Activated CD4-positive, alpha-beta T cell treated with anti-CD3 and anti-CD28 coated beads for 24 hours (primary cell): ENCODE results near the gene FXYD1.
A peak's percentile ranks its signal among the peaks of the same experiment; 100 is the strongest.
"Not testable (repeated sequence)": the region's sequence is repeated elsewhere in the genome, so short reads cannot be mapped to it uniquely, and the experiment has no call there.

Source experiments
- DNase-seq, 2 donors: peaks; one replicate each; pipeline ENCODE4 v3.0.0-alpha.2; 2020; ENCODE audit warnings: low read depth in 2 of 2

Gene FXYD1

DNA sequence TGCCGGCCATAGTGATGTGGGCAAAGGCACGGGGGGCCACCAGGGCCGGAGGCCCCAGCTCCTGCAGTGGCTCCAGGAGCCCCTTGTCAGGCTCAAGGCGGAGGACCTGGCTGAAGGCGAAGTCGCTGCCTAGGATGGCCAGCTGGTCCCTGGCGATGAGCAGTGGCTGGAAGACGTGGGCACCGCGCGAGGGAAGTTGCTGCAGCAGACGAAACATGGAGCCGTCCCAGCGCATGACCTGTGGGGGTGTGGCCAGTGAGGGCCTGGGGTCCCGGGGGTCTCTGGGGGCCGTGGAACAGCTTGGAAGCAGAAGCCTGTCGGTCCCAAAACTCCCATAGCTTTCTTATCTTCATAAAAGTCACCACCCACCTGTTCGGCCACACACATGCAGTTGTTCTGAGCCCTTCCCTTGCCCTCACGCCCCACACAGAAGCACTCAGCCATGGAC is 13.3 kb upstream of the FXYD1 start:
- DNase-seq, result no peak

DNA sequence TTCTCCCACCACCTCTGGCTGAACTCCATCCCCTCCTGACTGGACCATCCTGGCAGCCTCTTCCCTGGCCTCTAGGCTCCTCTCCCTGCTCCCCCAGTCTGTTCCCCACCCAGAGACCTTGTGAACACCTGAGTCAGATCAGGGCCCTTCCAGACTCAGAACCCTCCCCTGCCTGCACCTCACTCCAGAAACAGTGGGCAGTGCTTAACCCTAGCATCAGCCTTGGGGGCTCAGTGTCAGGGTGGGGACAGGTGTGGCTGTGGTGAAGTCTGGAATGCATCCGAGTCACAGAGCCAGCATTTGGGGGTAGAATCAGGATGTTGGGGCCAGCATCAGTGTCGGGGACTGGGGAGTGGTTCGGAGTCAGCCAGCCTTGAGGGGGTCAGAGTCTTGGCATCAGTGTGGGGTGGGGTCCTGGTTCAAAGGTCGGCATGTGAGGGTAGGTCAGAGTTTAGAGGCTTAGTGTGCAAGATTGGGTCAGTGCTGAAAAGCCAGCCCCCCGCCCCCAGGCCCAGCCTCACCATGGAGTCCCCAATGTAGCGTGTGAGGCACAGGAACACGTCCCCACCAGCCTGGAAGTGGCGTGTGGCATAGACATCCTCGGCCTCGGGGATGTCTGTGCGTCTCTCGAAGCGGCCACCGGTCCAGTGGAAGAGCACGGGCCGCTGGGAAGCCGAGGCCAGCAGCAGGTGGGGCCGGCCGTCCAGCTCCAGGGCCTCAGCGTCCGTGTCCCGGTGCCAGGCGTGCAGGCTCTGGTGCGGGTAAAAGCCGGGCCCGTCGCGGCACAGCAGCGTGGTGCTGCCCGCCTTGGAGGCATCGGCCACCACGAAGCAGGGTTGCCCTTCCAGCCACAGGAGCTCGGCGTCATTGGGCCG is 12.6 kb upstream of the FXYD1 start:
- no peak for DNase-seq

DNA sequence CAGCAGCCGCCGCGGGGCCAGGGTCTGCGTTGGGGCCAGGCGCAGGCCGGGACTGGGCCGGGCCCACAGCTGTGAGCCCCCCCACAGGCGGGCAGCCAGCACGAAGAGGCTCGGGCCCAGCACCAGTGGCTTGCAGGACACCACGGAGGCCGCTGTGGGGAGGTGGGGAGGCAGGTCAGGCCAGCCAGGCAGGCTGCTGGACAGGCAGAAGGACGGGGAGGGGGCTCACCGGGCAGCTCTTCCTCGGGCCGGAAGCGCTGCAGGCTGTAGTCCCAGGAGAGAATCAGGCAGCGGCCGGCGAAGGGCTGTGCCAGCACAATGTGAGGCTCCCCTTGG is 12.0 kb upstream of the FXYD1 start:
- no peak for DNase-seq

DNA sequence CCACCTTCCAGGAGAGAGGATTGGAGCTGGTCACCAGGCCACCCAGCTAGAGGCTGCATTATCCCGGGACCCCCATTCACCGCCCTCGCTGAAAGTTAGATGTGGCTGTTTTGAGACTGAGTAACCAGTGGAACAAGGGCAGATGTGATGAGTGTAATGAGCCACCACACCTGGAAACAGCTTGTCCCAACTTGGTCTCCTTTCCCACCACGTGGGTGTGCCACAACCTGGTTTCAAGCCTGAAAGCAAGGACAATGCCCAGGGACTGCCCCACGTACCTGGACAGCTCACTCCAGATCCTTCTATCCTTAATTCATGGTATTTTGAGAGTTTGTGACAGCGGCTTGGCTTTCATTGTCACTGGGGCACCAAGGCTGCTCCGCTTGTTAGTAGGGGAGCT is 10.8 kb upstream of the FXYD1 start:
- no peak for DNase-seq

DNA sequence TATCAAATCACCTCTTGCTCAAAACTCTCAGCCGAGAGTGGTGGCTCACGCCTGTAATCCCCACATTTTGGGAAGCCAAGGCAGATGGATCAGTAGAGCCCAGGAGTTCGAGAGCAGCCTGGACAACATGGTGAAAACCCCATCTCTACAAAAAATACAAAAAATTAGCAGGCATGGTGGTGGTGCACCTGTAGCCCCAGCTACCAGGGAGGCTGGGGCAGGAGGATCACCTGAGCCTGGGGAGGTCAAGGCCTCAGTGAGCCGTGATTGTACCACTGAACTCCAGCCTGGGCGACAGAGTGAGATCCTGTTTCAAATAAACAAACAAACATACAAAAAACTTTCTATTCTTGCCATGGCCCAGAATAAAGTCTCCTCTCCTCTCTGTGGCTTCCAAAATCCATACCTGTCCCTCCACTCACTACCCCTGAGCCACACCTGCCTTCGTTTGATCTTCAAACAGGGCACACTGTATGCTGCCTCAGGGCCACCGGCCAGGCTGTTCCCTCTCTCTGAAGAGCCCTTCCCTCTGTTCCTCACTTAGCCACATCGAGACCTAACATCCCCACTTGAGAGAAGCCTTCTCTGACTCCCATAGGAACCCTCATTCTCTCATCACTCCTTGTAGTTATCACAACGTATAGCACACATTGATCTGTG is 10.1 kb upstream of the FXYD1 start:
- DNase-seq, result no peak

DNA sequence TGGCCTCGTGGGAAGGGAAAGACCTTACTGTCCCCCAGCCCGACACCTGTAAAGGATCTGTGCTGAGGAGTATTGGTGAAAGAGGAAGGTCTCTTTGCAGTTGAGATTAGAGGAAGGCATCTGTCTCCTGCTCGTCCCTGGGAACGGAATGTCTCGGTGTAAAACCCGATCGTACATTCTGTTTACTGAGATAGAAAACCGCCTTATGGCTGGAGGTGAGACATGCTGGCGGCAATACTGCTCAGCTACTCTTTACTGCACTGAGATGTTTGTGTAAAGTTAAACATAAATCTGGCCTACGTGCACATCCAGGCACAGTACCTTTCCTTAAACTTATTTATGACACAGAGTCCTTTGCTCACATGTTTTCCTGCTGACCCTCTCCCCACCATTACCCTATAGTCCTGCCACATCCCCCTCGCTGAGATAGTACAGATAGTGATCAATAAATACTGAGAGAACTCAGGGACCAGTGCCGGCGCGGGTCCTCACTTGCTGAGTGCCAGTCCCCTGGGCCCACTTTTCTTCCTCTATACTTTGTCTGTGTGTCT is 8.8 kb upstream of the FXYD1 start:
- not testable (repeated sequence) for DNase-seq

DNA sequence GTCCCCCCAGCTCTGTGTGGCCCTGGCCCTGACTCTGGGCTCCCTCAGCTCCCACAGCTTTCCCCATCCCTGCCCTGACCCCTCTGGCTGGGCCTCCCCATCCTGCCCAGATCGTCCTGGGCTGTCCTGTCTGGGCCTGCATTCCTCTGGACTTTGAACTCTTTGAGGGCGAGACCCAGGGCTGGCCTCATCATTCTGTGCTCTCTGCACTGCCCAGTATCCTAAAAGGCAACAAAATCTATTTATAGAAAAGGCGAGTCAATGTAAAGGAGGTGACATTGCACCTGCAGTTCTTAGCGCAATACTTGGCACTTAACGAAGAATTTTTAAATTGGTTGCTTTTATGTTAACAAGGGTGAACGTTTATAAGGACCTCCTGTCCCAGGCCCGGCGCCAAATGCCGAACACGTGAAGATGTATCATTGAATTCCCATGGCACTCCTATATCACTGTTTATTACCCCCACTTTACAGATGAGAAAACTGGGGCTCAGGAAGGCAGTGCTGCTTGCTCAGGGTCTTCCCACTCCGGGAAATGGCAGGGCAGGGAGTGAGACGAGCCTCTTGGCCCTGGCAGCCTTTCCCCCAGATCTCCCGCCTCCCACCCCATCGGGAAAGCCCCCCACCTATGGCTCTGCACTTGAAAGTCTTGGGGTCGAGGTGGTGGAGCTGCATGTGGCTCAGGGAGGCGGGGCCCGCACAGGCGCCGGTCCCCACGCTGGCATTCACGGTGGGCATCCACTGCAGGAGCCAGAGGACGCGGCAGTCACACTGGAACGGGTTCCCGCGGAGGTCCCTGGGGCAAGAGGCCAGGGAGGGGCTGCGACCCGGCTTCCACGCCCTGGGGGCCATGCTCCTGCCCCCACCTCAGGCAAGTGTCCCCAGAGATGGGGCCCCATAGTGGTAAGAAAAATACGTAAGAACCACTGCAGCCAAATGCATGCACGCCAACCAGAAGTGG is 7.6 kb upstream of the FXYD1 start:
- no peak for DNase-seq

DNA sequence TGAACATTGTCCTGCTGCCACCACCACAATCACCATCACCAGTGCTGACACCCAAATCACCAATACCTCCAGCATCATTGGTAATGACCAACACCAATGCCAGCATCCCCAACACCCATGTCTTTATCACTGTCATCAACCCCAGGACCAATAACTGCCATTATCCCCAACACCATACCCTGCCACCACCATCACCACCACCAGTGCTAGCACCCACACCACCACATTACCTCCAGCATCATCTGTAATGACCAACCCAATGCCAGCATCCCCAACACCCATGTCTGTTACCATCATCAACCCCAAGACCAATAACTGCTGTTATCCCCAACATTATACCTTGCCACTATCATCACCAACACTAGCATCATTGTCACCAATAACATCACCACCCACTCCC is 6.4 kb upstream of the FXYD1 start:
- no peak for DNase-seq

DNA sequence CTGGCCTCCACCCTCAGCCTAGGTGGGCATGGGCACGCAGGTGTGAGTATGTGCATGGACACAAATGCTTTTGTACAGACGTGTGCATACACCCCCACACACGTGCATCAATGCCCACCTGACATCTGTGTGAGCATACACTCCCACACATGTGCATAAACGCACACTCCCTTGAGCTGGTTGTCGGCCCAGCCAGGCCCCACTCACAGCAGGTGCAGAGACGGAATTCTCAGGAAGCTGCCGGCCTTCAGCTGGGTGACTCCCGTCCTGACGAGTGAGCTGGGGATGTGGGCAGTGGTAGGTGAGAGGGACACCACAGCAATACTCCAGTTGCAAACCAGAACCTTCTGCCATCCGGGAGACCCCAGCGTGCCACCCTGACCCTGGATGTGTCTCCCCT is 4.8 kb upstream of the FXYD1 start:
- DNase-seq, result no peak

DNA sequence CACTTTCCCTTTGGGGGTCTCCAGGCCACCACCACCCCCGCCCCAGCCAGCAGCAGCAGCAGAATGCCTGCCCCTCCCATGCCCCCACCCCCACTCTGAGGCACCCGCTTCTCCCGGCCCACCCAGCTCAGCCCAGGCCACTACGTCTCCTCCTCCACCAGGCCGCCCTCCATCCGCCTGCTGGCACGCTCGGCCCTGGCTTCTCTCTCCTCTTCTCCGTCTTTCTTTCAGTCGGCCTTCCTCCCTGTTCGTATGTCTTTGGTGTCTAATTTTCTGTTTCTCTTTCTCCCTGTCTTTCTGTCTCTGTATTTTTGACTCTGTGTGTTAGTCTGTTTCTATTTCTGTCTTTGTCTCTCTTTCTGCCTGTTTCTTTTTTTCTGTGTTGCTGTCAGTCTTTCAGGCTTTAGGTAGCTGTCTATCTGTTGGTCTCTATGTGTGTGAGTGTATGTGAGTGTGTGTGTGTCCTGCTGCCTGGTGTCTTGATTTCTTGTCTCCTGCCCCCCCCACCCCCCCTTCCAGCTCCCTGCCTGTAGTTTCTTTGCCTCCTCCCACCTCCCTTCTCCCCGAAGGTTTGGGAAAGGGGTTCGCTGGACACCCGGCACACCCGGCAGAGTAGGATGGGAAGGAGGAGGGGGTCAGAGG is 3.9 kb upstream of the FXYD1 start, which contains the start of gene LGI4:
TSS of gene LGI4 (minus strand) at position 459 of the 642 bp plus-strand sequence. CDS start at position 80, 379 bp downstream.
- DNase-seq, result no peak

DNA sequence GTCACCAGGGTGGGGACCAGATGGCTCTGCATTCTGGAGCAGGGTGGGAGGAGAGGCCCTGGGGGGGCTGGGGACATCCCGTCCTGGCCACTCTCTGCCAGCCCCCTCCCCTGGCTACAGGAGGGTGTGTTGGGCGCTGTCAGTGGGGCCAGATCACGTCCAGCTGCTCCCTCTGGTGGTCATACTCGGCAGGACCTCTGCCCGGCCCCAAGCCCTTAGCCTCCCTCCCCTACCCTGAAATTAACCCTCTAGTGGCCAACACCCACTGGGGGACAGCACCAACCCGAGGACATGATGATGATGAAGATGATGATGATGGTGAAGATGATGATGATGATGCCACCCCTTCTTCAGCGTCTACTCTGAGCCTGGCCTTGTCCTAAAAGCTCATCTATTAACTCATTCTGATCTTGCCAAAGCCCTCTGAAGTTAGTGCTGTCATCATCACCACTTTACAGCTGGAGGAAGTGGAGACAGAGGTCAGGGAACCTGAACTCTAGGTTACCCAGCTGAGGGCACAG is 3.2 kb upstream of the FXYD1 start:
- peak; percentile 58 to 65 for DNase-seq

DNA sequence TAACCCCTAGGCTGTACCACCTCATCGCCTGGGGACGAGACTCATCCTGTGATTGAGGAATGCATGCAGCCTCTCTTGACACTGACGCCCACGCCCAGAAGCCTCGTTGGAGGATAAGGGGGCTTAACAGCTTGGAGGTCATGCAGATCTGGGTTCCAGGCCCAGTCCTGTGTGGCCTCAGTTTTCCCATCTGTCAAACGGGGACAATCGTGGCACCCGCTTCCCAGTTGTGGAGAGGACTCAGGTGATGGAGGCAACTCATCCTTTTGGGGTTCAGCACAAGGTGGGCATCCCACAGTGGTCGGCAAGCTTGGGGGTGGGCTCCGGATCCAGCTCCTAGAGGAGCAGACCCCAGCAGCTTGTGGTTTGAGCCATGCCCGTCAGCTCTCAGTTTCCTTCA is 2.4 kb upstream of the FXYD1 start:
- DNase-seq, result no peak

DNA sequence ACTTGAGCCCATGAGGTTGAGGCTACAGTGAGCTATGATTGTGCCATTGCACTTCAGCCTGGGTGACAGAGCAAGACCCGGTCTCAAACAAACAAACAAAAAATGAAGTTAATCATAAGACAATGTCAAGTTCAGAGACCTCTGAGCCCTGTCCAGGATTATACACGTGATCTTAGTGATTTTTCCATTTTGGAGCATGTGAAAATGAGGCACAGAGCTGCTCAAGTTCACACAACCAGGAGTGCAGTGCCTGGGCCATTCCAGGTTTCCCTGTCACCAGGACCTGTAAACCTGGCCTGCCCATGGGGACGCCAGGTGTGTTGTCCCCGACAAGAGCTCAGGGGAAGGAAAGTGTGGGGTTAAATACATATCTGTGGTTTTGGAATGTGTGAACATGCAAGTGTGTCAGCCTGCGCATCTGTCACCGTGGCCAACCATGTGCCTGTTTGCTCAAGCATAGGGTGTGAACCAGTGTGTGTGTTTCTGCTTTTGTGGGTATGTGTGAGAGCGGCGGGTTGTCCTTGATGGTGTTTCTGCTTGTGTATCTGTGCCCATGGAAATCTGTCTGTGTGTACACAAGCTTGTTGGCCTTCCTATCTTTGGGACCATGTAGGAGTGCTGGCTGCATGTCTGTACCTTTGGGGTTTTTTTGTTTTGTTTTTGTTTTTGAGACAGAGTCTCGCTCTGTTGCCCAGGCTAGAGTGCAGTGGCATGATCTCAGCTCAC is 1.5 kb upstream of the FXYD1 start:
- no peak for DNase-seq

DNA sequence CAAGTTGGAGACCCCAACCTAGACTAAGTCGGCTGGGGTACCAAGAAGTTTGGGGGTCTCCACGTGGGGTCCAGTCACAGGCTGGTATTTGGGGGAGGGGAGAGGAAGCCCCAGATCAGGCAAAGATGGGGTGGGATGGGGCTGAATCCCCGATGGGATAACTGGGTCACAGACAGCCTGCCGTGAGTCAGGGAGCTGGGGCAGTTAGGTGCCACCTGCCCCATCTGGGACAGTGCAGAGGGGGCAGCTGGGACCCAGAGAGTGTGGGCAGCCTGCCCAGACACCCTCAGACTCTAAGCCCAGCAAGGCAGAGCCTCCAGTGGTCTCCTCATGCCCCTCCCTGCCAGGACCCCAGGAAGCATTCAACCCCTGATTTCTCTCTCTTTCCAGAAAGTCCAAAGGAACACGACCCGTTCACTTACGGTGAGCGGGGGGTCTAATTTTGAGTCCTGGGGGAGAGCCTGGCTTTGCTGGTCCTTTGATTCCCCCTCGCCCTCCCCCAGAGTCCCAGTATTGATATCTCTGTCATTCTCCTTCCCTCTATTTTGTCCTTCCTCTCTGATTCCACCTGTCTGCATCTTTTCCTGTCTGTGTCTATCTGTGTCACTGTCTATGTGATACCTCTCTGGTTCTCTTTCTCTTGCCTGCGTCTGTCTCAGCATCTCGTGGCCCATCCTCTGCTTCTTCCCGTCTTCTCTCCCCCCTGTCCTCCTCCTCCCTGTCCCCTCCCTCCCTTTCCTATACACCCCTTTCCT is 1.8 kb downstream of the FXYD1 start:
- no peak for DNase-seq

DNA sequence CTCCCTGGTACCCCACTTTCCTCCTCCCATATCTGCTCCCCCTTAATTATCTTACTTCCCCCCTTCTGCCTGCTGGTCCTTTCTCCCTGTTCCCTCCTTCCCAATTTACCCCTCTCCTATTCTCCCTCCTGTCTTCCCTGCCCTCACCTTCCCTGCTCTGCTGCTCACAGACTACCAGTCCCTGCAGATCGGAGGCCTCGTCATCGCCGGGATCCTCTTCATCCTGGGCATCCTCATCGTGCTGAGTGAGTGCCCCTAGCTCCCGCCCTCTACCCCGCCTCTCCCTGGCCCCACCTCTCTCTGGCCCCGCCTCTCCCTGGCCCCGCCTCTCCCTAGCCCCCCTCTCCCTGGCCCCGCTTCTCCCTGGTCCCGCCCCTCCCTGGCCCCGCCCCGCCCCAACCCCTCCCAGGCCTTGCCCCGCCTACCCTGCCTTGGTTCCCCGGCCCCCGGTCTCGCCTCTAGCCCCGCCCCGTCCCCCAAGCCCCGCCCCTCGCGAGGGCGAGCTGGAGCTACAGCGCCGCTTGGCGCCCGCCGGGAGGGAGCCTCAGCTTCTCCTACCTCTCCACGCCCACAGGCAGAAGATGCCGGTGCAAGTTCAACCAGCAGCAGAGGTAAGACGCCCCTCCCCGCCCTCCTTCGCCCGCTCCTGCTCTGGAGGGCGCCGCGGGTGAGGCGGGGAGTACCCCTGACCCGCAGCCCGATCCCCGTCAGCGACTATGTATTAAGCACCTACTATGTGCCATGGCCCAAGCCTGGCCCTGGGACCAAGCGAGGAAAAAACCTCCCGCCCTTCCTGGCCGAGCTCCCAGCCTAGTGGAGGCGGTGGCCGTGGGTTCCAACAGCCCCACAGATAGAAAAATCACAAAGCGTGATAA is 2.6 kb downstream of the FXYD1 start:
- peak; percentile 97 to 98 for DNase-seq

DNA sequence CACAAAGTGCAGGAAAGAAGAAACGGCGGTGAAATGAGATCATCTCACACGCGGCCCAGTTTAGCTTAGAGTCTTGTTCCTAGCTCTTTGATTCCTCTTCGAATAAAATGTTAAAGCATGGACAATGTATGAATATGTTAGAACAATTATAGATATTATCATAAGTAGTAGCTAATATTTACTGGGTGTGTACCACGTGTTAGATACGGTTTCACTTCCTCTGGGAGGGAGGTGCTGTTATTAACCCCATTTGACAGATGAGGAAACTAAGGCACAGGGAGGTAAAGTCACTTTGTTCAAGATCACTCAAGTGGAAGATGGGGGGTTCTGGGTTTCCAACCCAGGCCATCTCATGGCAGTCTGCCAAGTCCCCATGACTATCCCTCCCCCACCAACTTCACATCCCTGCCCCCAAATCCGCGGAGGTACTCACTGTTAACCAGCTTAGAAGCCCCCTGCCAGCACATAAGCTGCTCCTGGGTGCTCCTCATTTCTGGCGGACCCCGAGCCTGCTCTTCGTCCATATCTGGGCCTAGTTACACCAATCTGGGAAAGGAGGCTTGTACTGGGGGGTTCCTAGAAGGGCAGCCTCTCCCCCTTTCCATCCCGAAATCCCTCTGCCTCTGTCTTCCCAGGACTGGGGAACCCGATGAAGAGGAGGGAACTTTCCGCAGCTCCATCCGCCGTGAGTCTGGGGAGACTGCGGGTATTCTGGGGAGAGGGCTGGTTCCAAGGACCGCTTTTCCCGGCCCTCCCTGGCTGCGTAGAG is 3.4 kb downstream of the FXYD1 start:
- no peak for DNase-seq

DNA sequence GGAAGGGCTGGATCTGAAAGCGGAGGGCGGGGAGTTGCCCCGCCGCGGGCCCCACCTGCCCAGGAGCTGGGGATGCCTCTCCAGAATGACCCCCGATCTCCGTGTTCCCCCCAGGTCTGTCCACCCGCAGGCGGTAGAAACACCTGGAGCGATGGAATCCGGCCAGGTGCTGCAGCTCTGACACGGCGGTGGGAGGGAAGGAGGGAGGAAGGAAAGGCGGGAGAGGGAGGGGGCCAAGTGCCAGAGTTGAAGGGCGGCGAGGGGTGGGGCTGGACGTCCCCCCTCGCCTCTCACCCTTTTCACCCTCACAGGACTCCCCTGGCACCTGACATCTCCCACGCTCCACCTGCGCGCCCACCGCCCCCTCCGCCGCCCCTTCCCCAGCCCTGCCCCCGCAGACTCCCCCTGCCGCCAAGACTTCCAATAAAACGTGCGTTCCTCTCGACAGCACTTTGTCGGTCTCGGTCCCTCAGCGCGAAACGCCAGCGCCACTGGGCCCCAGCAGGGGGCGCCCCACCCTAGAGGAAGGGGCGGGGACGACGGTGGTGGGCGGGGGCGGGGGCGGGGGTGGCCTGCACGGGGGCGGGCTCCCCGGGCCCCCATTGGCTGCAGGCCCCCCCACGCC is 4.1 kb downstream of the FXYD1 start:
- DNase-seq, result peak; percentile 45 to 52
